Liver (tissue), 3 donors: ENCODE measurements around the gene SNX13.

ENCODE experiments used
- CTCF ChIP-seq: fragments of 150-350 bp; IDR thresholded peaks from 2 replicates; pipeline ENCODE4 v1.5.1; 2017; ENCODE audit warnings: improper control_type of control experiment, low read depth, low read length; ENCODE audit not compliant: missing input control
- HNF4A ChIP-seq, 2 donors: conservative IDR thresholded peaks; 2 replicates each; pipeline ENCODE4 v1.6.1; 2016; ENCODE audit warnings: antibody characterized with exemption in 2 of 2, mild to moderate bottlenecking in 2 of 2
- RAD21 ChIP-seq, 2 donors: IDR thresholded peaks; 2 replicates each; pipeline ENCODE4 v1.6.1; 2016; ENCODE audit warnings: antibody characterized with exemption in 2 of 2, mild to moderate bottlenecking in 2 of 2
- RXRA ChIP-seq, 2 donors: IDR thresholded peaks; 2 replicates each; pipeline ENCODE4 v1.6.1; 2017 to 2018; ENCODE audit warnings: antibody characterized with exemption in 2 of 2, mild to moderate bottlenecking in 1 of 2
- TAF1 ChIP-seq: conservative IDR thresholded peaks from 2 replicates; pipeline ENCODE4 v1.6.1; 2016; ENCODE audit warnings: antibody characterized with exemption, mild to moderate bottlenecking
- YY1 ChIP-seq: IDR thresholded peaks from 2 replicates; pipeline ENCODE4 v1.6.1; 2016; ENCODE audit warnings: antibody characterized with exemption, mild to moderate bottlenecking
- TF ChIP-seq, protein P1 (sequence below): IDR thresholded peaks from 2 replicates; pipeline ENCODE4 v1.6.1; 2016; ENCODE audit warnings: antibody characterized with exemption, mild to moderate bottlenecking
- donor health status: healthy.
- donor health status: healthy.

DNA sequence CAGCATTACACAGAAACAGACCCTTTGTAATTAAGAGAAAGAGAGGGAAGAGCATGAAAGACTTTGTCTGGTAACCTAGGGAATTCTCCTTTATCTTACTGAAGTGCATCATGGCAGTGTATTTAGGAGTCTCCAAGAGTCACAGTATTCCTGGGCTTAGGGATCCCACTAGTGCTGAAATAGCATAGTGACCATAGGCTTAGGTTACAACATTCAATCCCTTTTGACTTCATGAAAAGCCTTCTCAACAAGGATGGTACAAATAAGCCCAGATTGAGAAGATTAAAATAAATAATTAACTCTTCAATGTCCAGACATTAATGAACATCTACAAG, 76.5 kb downstream of the SNX13 start:
- TF ChIP-seq CTCF: no peak
- no peak for TF ChIP-seq RXRA (IDR thresholded peaks at IDR 0.05)
- TF ChIP-seq, protein P1, sequence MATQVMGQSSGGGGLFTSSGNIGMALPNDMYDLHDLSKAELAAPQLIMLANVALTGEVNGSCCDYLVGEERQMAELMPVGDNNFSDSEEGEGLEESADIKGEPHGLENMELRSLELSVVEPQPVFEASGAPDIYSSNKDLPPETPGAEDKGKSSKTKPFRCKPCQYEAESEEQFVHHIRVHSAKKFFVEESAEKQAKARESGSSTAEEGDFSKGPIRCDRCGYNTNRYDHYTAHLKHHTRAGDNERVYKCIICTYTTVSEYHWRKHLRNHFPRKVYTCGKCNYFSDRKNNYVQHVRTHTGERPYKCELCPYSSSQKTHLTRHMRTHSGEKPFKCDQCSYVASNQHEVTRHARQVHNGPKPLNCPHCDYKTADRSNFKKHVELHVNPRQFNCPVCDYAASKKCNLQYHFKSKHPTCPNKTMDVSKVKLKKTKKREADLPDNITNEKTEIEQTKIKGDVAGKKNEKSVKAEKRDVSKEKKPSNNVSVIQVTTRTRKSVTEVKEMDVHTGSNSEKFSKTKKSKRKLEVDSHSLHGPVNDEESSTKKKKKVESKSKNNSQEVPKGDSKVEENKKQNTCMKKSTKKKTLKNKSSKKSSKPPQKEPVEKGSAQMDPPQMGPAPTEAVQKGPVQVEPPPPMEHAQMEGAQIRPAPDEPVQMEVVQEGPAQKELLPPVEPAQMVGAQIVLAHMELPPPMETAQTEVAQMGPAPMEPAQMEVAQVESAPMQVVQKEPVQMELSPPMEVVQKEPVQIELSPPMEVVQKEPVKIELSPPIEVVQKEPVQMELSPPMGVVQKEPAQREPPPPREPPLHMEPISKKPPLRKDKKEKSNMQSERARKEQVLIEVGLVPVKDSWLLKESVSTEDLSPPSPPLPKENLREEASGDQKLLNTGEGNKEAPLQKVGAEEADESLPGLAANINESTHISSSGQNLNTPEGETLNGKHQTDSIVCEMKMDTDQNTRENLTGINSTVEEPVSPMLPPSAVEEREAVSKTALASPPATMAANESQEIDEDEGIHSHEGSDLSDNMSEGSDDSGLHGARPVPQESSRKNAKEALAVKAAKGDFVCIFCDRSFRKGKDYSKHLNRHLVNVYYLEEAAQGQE: no peak
- no peak for TF ChIP-seq RAD21 (IDR thresholded peaks at IDR 0.05)
- no peak for TF ChIP-seq YY1
- no peak for TF ChIP-seq TAF1
- TF ChIP-seq HNF4A (conservative IDR thresholded peaks at IDR 0.05): no peak
